Choroid plexus epithelial cell (primary cell): ENCODE data around the gene FAM47A.

Experiments
- DNase-seq: peaks from one replicate; pipeline ENCODE4 v3.0.0-alpha.2; 2010; ENCODE audit warnings: low read depth
- H3K4me3 ChIP-seq: 2 replicates; pipeline ENCODE4 v1.5.1; 2011; ENCODE audit warnings: low read depth, mild to moderate bottlenecking, control low read depth, low read length, moderate library complexity
- TF ChIP-seq, protein P1 (sequence below): conservative IDR thresholded peaks from 2 replicates; pipeline ENCODE4 v1.5.1; 2011; ENCODE audit warnings: low read depth, mild to moderate bottlenecking, control low read depth, inconsistent platforms, low read length, moderate library complexity

The FAM47A gene

DNA sequence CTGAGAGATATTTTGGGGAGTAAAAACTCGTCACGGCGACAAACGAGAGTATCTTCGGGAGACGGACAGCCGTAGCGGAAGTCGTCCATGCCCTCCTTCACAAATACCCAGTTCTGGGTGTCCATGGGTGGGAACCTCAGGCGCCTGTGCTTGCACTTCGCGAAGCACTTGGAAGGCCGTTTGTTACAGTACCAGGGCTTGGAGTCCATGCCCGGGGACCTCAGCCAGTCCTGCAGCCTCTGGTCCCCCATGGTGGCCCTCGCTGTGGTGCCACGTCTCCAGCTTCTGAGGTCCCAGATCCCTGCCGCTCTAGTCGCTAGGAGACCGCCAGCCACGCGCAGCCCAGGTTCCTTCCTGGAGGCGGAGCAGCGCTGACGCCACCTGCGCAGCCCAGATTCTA, at the start of gene FAM47A:
FAM47A (minus strand) TSS at position 287 of the 400 bp plus-strand sequence; CDS start at position 251, 36 bp downstream.
- DNase-seq: no peak
- TF ChIP-seq, protein P1, sequence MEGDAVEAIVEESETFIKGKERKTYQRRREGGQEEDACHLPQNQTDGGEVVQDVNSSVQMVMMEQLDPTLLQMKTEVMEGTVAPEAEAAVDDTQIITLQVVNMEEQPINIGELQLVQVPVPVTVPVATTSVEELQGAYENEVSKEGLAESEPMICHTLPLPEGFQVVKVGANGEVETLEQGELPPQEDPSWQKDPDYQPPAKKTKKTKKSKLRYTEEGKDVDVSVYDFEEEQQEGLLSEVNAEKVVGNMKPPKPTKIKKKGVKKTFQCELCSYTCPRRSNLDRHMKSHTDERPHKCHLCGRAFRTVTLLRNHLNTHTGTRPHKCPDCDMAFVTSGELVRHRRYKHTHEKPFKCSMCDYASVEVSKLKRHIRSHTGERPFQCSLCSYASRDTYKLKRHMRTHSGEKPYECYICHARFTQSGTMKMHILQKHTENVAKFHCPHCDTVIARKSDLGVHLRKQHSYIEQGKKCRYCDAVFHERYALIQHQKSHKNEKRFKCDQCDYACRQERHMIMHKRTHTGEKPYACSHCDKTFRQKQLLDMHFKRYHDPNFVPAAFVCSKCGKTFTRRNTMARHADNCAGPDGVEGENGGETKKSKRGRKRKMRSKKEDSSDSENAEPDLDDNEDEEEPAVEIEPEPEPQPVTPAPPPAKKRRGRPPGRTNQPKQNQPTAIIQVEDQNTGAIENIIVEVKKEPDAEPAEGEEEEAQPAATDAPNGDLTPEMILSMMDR: no peak
- H3K4me3 ChIP-seq: no peak within 1 kb of the TSS

DNA sequence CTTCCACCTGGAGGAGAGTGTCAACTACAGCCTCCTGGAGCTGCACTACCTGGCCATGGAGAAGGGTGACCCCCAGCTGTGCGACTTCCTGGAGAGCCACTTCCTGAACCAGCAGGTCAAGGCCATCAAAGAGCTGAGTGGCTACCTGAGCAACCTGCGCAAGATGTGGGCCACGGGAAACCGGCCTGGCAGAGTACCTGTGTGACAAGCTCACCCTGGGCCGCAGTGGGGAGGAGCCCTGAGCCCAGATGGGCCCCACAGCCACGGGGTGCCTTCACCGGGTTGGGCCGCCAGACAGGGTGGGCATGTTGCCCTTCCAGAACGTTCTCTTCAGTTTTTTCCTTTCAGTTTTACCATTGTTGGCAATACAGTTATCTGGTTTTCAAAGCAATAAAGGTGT, 15.2 kb upstream of the FAM47A start:
- no peak for DNase-seq
- TF ChIP-seq, protein P1: no peak
- H3K4me3 ChIP-seq: no peak overlapping the region

DNA sequence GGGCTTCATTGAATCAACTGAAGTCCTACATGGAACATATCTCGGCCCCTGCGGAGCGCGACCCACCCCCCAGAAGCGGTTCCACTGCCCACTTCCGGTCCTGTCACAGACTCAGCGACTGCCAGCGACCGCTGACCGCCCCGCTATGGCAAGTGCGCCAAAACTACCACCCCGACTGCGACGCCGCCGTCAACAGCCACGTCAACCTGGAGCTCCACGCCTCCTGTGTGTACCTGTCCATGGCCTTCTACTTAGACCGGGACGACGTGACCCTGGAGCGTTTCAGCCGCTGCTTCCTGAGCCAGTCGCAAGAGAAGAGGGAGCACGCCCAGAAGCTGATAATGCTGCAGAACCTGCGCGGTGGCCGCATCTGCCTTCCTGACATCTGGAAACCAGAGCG, 14.8 kb upstream of the FAM47A start:
- TF ChIP-seq, protein P1: no peak
- no peak overlapping the region for H3K4me3 ChIP-seq
- no peak for DNase-seq

DNA sequence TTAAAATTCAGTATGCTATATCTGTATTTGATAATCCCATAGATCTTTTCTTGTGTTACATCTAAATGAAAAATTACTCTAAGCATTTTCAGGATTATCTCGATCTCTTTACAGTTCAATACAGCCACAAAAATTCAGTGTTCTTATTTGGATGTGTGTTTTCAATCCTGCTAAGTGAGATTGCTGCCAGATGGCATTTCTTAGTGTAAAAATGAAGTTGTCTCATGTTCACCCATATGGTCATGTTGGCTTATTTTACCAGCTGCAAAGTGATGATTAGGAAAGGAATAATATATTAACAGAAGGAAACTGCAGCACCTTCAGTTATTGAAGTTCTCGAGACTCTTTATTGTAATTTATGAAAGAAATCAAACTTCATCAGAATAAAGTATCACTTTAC, 12.1 kb upstream of the FAM47A start:
- no peak overlapping the region for H3K4me3 ChIP-seq
- no peak for DNase-seq
- TF ChIP-seq, protein P1: no peak

DNA sequence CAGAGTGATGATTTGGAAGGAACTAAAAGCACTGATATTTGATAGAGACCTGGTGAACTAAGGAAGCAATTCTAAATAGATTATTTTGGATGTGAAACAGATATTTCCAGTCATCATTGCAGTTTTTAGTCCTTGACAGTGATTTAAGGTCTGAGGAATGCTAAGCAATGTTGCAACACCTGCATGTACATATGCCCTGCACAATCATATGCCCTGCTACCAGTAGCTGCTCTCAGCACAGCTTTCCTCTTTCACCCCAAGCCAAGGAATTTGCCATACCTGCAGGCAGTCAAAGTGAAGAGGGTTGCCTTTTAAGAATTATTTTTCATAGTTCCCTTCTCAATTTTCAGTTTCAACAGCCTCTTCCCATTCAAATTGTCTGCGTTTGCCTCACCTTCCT, 8.7 kb upstream of the FAM47A start:
- TF ChIP-seq, protein P1: no peak
- H3K4me3 ChIP-seq: no peak overlapping the region
- no peak for DNase-seq

DNA sequence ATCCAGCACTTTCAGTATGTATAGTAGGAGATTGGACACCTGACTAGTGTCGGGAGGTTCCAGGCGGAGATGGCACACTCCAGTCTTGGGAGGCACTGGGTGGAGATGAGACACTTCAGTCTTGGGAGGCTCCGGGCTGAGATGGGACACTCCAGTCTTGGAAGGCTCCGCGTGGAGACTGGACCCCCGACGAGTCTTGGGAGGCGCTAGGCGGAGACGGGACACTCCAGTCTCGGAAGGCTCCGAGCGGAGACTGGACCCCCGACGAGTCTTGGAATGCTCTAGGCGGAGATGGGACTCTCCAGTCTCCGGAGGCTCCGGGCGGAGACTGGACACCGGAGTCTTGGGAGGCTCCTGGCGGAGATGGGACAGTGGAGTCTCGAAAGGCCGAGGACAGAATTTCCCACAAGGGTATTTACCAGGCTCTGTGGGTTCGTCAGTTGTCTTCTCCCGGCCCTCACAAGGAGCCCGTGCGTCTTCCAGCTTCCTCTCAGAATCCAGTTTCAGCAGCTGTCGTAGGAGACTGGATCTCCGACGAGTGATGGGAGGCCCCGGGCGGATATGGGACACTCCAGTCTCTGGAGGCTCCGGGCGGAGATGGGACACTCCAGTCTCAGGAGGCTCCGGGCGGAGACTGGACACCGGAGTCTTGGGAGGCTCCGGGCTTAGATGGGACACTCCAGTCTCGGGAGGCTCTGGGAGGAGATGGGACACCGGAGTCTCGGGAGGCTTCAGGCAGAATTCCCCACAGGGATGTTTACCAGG, 952 bp downstream of the FAM47A start:
- no peak for DNase-seq
- H3K4me3 ChIP-seq: no peak overlapping the region
- TF ChIP-seq, protein P1: no peak

DNA sequence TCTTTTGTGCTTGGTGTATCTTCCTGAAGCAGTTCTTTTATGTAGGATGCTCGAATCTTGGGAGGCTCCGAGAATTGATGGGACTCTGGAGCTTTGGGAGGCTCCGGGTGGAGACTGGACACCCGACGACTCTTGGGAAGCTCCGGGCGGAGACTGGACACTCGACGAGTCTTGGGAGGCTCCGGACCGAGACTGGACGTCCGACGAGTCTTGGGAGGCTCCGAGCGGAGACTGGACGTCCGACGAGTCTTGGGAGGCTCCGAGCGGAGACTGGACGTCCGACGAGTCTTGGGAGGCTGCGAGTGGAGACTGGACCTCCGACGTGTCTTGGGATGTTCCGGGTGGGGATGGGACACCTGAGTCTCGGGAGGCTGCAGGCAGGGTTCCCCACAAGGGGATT, 1.6 kb downstream of the FAM47A start:
- no peak for DNase-seq
- TF ChIP-seq, protein P1: no peak
- no peak overlapping the region for H3K4me3 ChIP-seq
